ENCODE measurements around the gene TDG.

Gene TDG

DNA sequence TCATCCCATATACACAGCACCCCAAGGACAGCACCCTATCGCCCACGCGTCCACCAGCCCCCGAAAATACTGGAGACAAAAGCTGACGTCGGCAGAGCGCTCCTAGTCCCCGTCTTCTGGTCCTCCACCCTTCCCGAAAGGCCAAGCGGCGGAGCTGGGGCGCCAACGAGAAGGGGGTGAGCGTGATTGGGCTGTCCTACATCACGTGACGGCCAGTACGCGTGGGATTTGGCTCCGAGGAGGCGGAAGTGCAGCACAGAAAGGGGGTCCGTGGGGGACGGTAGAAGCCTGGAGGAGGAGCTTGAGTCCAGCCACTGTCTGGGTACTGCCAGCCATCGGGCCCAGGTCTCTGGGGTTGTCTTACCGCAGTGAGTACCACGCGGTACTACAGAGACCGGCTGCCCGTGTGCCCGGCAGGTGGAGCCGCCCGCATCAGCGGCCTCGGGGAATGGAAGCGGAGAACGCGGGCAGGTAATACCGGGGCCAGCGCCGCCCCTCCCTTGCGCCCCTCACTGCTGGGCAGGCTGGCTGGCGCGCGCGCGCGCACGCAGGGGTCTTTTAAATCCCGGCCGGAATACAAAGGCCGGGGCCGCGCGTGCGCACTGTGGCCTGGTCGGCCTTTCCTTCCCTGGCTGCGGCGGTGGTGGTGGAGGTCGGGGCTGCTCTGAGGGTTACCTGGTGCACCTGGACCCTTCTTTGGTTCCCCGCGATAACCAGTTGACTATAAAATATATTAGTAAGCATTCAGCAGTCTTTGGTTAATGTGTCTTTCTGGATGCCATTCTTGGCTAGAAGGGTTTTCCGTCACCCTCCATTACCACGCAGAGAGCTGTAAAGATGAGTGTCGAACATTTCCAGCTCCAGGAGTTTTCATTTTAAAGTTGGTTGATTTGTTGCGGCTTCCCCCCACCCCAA lies at the start of gene TDG:
Gene TDG, plus strand, starts transcription at position 283 of the 915 bp plus-strand sequence. Its CDS starts 166 bp downstream, at position 449.
- DNase-seq = peak; percentile 99

DNA sequence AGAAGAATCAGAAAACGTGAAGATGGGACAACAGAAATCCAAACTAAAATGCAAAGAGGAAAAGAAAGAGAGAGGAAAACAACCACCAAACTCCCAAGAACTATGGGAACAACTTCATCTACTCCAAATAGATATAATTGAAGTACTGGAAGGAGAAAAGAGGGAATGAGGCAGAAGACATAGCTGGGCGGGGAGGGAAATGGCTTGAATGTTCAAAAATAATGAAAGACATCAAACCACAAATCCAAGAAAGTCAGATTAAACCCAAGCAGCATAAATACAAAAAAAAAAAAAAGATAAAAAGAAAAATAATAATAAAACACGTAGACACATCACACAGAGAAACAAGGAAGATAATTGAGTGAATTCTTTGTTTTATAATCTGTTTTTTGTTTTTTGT lies 47.8 kb upstream of the TDG start:
- no peak for DNase-seq

DNA sequence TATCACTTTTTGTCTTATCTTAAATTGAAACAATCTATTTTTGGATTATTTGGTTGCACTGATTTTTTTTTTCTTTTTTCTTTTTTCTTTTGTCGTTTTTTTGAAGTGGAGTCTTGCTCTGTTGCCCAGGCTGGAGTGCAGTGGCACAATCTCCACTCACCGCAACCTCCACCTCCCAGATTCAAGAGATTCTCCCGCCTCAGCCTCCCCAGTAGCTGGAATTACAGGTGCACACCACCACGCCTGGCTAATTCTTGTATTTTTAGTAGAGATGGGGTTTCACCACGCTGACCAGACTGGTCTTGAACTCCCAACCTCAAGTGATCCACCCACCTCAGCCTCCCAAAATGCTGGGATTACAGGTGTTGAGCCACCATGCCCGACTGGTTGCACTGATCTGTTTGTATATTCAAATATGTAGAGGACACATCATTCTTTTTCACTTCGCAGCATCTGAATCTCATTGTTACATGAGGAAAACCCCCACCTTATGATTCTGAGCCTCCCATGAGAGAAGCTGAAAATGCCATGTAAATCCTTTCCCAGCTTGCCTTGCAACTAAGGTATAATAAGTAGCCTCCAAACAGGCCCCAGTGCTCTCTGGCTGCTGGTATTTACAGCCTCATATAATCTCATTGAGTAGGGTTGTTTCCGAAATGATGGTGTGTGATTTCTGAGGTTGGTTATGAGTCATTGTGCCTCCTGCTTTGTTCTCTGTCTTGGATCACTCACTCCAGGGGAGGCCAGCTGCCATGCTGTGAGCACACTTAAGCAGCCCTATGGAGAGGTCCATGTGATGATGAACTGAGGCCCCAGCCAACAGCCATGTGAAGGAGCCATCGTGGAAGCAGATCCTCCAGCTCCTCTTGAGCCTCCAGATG lies 40.7 kb upstream of the TDG start:
- peak; percentile 94 for DNase-seq

DNA sequence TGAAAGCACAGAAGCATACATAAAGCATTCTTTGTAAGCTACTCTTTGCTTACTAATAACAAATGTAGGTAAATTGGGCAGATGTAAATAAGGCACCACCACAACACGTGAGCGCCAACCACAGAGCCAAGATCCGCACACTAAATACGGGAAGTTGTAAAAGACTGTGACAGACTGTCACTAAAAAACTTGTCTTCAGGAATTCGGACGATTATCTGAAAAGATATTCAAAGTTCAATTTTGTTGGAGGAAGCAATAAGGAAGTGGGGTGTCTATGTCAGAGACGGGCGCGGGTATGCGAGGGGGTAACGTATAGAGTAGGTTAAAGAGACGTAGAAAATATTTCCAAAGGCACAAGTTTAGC lies 37.0 kb upstream of the TDG start:
- DNase-seq = no peak

DNA sequence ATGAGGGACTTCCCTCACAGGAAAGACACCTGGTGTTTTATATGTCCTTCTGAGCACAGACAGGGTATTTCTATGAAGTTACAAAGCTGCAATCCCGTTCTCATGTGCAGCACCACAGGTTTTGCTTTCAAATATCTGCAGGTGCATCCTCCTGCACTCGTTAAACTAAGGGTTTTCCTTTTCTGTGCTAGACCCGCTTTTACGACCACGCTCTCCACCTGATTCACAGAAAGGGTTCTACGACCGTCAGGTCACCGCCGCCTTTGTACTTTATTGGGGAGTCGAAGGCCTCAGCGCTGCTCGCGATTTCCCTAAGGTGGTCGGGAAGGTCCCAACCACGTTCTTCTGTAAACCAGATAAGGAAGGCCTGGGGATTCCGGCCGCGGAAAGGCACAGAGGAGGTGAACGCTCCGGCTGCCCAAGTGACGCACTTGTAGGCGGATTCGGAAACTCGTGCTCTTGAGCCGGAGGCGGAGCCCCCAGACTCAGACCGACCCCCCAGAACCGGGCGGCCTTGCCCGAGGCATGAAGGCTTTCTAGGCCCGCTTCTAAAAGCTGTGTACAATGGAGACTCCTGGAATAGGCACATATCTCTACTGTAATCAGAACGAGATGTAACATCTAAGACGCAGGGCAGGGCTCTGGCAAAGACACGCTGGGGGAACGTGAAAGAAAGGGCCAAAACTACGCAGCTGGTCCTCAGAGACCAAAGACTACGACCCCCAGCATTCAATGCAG lies 36.5 kb upstream of the TDG start:
- peak; percentile 95 for DNase-seq

DNA sequence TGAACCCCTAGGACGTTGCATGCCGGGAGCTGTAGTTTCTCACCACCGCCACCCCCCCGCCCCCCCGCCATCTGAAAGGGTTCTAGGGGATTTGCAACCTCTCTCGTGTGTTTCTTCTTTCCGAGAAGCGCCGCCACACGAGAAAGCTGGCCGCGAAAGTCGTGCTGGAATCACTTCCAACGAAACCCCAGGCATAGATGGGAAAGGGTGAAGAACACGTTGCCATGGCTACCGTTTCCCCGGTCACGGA lies 36.0 kb upstream of the TDG start:
- DNase-seq = no peak

DNA sequence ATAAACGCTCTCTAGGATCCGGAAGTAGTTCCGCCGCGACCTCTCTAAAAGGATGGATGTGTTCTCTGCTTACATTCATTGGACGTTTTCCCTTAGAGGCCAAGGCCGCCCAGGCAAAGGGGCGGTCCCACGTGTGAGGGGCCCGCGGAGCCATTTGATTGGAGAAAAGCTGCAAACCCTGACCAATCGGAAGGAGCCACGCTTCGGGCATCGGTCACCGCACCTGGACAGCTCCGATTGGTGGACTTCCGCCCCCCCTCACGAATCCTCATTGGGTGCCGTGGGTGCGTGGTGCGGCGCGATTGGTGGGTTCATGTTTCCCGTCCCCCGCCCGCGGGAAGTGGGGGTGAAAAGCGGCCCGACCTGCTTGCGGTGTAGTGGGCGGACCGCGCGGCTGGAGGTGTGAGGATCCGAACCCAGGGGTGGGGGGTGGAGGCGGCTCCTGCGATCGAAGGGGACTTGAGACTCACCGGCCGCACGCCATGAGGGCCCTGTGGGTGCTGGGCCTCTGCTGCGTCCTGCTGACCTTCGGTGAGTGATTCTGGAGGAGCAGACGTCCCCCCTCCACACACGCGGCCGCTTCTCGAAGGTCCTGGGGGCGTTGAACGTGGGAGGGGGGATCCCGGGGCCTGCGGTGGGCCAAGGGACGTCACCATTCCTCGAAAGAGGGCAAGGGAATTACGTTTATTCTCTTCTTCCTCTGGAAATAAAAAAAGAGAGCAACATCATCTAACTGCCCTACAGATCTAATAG lies 35.5 kb upstream of the TDG start, which contains the start of gene HSP90B1:
Gene HSP90B1, plus strand, starts transcription at position 377 of the 753 bp plus-strand sequence. Its CDS starts 106 bp downstream, at position 483.
- DNase-seq = peak; percentile 100

DNA sequence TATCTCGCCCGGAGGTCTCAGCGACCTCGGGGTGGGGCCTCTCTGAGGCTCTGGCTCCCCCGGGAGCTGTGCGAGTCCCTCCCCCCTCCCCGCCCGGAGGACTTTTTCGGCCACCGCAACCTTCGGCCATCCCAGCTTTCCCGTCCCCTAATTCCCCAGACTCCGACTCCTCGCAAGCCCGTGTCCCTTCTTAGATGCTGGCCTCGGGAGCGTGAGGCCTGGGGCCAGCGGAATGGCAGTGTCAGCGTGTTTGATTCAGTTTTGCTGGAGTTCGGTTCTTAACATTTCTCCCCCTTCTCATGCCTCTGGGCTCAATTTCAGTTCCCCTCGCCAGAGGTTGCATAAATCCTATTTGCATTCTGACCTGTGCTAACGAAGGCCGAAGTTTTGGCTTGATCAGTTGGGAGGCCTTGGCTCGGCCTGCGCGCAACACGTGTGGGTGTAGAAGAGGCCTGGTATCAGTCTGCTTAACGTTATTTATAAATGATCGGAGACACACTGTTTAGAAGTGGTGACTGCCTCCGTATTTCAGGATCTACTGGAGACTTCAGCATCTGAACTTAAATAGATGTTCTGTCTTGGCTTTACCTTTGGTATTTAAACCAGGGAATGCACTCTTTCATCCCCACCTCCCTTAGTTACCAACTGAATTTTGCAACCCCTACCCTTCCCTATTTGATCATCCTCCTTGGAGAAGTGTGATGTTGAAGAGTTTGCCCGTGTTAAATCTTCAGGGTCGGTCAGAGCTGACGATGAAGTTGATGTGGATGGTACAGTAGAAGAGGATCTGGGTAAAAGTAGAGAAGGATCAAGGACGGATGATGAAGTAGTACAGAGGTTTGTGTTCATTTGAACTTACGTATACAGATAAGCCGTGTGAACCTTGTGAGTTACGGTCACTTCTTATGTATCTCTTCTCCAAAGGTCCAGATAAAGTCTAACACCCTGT lies 34.6 kb upstream of the TDG start:
- peak; percentile 37 for DNase-seq

DNA sequence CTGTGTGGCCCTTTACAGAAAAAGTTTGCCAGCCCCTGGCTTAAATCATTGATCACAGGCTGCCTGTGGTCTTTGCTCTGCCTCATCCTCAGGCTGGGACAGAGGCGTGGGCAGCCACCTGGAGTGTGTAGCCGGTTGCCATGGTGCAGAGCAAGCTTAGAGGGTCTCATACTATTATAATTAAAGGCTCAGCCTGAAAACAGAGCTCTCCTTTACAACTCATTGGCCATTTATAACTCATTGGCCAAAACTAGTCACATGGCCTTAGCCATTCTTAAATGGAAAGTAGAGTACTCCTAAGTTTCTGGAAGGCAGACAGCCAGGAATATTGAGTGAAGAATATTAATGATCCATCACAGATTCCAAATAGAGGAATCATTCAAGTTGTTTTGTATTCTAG lies 32.4 kb upstream of the TDG start:
- no peak for DNase-seq

DNA sequence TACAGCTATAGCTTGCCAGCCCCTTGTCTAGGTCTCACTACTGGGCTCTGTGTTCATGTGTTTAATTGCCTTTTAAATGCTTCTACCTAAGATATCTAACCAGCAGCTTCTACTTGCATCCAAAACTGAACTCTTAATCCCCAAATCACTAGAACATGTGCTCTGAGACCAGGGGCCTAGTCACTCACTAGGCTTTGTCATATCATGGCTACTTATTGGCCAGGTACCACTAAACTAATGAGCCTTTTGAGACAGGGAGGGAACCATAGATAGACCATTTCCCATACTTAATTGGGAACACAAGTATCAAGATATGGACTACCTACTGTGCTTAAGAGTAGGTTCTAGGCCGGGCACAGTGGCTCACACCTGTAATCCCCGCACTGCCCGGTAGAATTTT lies 29.0 kb upstream of the TDG start:
- no peak for DNase-seq

DNA sequence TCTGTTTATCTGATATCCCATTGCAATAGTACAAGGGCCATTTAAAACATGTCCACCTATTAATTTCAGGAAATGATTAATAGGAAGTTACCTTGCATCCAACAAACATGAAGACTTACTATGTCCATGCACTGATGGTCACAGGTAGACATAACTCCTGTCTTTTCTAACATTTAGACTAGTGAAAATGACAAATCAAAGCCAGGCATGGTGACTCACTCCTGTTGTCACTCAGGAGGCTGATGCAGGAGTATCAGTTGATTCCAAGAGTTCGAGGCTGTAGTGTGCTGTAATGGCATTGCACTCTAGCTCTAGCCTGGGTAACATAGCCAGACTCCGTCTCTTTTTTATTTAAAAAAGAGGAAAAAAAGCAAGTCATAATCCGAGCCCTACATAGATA lies 20.7 kb upstream of the TDG start:
- no peak for DNase-seq

DNA sequence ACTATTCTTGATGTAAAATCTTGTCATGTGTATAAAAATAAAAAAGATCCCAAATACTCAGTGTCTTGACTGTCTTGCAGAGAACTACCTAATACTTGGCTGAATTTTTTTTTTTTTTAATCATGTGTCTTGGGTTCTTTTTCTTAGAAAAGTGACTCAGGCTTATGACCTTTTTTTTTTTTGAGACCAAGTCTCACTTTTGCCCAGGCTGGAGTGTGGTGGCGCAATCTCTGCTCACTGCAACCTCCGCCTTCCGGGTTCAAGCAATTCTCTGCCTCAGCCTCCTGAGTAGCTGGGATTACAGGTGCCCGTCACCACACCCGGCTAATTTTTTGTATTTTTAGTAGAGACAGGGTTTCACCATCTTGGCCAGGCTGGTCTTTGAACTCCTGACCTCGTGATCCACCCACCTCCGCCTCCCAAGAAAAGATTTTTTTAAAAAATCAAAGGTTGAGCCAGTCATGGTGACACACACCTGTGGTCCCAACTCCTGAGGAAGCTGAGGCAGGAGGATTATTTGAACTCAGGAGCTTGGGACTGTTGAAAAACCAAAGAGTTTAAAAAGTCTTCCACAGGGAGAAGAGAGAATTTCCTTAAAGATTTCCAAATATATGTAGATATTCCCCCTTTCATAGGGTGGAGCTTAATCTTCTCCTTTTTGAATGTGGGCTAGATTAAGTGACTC lies 17.7 kb upstream of the TDG start:
- no peak for DNase-seq

DNA sequence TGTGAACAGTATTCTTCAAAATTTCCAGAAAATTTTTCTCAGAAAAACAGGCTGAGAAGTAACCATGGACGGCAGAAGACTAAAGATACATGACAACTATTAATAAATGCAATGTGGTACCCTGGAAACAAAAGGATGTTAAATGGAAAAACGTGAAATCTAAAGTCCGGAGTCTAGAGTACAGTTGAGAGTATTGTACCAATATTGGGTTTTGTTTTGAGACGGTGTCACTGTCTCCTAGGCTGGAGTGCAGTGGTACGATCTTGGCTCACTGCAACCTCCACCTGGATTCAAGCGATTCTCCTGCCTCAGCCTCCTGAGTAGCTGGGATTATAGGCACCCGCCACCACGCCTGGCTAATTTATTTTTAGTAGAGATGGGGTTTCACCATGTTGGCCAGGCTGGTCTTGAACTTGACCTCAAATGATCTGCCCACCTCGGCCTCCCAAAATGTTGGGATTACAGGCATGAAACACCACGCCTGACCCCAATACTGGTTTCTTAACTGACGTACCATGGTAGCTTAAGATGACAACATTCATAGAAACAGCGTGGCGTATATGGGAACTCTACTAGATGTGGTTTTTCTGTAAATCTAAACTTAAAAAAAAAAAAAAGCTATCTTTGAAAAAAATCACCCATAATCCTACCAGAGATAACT lies 16.8 kb upstream of the TDG start:
- DNase-seq = no peak

DNA sequence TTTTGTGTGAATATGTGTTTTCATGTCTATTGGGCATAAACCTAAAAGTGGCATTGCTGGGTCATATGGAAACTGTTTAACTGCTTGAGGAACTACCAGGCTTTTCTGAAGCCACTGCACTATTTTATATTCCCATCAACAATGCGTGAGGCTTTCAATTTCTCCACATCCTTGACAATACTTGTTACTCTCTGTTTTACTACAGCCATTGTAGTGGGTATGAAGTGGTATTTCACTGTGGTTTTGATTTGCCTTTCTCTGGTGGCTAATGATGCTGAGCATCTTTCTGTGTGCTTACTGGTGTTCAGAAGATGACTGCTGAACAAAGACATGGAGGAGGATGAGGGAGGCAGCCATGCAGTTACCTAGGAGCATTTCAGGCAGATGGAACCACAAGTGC lies 13.2 kb upstream of the TDG start:
- no peak for DNase-seq

DNA sequence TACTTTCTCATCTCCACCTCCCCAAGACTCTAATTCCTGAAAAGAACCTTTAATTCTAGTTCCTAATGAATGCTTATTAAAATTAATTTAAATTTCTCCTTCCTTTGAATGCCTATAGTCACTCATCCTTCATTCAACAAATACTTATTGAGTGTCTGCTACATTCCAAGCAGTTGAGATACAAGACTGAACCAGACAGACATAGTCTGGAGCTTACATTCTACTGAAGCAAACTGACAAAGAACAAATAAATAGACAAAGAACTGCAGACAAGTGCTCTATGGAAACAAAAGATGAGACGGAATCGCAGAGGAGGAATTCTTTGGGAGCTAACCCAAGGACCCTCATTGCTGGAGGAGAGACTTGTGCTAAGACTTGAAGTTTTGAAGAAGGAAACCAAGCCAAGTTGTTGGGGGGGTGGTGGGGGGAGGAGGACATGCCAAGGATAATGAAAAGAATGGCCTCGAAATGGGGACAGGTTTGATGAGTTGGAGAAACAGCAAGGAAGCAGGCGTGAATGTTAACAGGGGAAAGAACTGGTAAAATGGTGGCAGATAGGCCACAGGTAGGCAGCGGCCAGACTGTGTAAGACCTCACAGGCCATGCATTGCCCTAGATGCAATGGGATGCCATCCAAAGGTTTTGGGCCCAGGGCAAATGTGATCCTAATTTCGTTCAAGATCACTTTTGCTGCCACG lies 9.7 kb upstream of the TDG start:
- peak; percentile 13 for DNase-seq

DNA sequence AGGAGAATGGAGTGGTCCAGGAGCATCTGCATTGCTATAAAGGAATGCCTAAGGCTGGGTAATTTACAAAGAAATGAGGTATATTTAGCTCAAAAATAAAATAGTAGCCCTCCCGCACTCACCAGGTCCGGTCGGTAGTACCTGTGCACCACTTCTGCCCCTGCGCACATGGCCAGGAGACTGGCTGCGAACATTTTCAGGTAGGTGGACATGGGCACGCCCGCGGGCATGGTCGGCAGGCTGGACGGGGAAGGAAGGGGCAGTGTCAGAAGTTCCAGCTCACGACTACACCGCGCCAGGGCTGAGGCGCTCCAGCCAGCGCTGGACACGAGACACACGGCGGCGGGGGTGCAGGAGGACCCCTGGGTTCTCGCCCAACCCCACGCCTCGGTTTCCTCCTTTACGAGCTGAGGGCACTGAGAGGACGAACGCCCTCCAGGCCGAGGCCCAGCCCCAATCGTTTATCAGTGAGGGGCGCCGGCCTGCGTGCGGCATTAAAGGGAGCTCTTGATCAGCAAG lies 9.1 kb upstream of the TDG start:
- peak; percentile 69 for DNase-seq

DNA sequence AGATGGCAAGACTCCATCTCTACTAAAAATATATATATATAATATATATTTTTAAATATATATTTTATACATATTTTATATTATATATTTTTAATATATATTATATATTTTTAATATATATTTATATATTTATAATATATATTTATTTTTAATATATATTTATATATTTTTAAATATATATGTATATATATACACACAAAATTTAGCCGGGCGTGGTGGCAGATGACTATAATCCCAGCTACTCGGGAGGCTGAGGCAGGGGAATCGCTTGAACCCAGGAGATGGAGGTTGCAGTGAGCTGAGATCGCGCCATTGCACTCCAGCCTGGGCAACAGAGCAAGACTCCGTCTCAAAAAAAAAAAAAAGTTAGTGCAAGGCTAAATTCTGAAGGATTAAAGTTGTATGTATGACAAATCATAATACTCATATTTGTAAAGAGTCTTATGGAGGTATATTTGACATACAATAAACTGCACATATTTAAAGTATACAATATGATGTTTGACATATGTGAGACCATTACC lies 7.7 kb upstream of the TDG start:
- DNase-seq = no peak

DNA sequence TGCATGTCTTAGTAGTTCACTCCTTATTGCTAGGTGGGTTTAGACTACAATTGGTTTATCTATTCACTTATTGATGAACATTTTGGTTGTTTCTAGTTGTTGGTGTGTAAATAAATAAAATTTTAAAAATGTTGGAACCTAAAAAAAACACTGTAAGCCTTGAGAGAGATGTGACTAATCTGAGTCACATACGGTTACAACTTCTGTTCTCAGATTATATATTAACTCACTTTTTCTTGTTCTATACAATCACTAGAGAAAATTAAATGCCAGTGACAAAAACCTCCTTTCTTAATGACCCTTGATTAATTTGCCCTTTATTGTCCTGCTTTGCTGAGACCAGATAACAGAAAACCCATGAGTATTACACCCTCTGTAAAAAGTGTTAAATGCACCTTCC lies 7.1 kb upstream of the TDG start:
- DNase-seq = no peak

DNA sequence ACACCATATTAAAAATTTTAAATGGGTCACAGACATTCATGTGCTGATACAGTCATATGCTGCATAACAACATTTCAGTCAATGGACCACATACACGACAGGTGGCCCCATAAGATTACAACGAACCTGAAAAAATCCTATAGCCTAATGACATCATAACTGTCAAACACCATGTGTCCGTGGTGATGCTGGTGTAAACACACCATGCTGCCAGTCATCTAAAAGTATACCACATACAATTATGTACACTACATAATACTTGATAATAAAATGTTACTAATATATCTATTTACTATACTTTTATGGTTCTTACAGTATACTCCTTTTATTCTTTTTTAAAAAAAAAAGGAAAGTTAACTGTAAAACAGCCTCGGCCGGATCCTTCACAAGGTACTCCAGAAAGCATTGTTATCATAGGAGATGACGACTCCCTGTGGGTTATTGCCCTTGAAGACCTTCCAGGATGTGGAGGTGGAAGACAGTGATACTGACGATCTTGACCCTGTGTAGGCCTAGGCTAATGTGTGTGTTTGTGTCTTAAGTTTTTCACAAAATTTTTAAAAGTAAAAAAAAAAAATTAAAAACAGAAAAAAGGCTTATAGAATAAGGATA lies 5.0 kb upstream of the TDG start:
- DNase-seq = no peak

Data from NCI-H146 (cell line).